ENCODE results near the gene TECTB.

TECTB gene

DNA sequence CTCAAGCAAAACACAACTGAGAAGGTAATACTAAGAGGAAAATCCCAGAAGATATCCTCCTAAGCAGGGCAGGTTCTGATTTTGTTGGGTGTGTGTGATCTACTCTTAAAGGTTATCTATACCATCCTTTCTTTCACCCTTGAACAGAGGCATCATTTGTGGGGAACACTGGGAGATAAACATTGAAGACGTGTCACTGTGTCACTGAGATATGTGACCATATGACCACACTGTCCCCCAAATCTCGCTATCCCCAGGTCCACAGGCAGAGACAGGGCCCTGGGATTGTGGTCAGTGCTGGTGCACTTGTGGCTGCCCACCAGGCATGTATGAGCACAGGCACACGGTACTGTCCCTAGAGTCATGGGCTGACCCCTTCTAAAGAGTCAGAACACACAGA, 30.0 kb downstream of the TECTB start:
- DNase-seq, result no peak

DNA sequence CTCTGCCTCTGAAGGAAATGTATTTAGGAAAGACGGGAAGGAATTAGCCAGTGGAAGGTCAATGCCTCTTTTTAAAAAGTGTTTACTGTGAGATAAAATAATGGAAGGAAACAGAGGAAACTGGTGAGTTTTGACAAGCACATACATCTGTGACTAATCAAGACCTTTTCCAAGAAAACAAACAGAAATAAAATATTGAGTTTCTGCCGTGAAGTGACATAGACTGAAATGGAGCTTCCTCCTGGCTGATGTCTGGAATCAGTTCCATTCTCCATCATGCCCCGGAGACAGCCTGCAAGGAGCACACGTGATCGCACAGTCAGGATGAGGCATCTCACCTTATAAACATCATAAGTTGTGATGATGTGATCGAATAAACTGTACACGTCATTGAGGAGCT, 30.7 kb downstream of the TECTB start:
- DNase-seq, result no peak

DNA sequence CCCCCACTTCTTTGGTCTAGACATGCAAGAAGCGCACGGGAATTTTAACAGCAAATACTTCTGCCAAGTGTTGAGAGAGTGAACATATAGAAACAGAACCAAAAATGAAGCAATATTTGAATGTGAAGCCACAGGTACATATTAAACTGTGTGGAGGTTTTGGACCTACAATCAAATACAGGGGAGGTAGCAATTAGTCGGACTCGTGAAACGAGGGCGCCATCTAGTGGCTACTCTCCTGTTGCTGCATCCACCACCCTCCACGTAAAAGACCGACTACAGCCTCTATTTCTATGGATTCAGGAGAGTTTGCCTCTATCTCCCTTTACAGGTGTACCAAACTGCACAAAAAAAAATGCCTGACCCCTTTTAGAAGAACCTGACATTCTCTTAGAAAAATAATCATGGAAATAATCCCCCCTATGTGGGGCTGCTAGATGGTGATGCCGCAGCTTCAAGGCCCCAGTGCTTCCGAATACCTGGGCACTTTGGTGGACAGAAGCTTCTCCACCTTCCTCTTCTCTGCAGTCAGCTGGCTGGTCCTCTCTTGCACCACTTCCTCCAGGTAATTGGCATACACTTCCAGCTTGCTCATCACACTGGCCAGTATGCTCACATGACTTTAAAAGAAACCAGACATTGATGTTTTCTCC, 31.7 kb downstream of the TECTB start:
- no peak for DNase-seq

- DNase-seq, result no peak
Observed at GRCh38 chr10:112327678-112328077, 44.5 kb downstream of the TECTB start.

DNA sequence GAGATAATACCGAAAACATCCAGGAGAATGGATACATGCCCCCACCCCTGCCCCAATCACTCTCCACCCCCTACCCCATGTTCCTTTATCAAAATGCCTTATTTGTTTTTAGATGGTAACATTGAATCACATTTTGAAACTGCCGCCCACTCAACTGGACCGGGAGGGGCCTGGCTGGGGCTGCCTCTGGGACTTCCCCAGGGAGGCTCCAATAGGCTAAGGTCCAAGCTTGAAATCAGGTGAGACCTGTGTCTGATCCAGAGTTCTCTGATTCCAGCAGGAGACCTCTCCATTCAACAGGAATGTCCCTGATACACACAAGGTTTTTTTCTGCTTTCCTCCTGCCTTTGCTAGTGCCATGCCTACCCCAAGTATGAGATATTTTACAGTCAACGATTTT, 47.0 kb downstream of the TECTB start:
- no peak for DNase-seq

DNA sequence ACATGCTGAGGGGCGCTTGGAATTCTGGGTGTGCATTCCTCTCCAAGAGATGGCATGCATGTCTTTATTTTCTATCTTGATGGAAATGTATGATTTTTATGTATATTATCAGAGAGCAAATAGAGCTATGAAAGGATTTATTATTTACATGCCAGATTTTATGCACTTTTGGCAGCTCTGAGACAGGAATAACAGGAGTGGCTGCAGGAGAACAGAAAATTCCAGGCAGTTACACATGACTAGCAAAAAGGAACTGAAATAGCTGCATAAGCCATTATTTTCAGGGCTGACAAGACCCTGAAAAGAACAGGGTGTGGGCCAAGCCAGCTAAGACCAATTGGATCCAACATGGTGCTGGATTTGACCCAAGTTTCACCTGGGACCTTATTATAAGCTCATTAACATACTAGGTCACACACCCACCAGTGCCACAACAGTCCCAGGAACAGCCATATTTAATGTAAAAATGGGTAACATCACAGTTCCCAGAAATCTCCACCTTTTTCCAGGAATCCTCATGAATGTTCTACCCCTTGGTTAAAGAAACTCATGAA, 47.5 kb downstream of the TECTB start:
- DNase-seq, result no peak

- DNase-seq, result no peak
Observed at GRCh38 chr10:112332022-112332421, 48.8 kb downstream of the TECTB start.

DNA sequence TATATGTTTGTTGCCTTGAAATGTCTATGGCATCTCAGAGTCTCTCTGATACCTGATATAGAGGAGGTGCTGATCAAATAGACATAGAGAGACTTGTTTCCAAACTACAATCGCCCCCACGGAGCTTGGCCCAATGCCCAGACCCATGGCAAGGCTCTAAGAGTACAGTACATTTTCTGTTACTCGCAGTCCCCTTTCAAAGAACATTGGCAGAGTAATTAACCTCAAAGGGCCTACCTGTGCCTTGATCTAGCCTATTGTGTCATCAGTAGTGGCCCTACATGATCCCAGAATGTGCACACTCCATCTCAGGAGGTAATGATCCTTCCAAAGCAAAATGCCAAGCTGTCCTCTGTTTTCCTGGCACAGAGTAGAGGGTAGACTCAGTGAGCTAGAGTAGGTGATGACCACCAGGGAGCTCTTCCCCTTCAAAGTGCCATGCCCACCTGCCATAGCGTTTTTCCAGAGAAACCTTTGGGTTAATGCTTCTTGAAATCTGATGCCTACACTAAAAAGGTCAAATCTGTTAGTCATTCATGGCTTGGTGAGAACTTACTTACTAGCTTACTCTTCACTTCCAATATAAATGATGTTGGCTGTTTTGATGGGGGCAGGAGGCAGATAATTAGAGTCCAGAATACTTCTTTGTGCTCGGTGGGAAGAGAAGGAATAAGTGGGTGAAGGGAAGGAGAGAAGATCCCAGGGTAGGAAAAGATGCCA, 49.5 kb downstream of the TECTB start:
- no peak for DNase-seq

GRCh38 chr10:112333452-112333851, 50.3 kb downstream of the TECTB start:
- DNase-seq, result no peak

- DNase-seq, result no peak
Observed at GRCh38 chr10:112335111-112335867, 52.1 kb downstream of the TECTB start.

DNA sequence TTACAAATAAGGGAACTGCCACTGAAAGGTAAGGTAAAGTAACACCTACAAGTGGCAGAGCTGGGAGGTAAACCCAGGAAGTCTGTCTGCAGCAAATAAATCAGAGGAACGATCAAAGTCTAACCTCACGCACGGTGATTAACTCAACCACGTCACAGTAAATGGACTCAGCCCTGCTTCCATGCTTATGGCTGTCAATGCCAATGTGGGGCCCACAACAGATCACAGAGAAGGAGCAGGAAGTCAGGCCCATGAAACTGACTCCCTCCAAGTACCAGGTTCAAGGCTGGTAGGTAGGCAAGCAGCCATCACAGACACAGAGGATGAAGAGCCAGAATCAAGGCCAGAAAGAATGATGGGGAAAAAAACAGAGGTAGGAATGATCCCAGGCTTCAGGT, 52.7 kb downstream of the TECTB start:
- no peak for DNase-seq

DNA sequence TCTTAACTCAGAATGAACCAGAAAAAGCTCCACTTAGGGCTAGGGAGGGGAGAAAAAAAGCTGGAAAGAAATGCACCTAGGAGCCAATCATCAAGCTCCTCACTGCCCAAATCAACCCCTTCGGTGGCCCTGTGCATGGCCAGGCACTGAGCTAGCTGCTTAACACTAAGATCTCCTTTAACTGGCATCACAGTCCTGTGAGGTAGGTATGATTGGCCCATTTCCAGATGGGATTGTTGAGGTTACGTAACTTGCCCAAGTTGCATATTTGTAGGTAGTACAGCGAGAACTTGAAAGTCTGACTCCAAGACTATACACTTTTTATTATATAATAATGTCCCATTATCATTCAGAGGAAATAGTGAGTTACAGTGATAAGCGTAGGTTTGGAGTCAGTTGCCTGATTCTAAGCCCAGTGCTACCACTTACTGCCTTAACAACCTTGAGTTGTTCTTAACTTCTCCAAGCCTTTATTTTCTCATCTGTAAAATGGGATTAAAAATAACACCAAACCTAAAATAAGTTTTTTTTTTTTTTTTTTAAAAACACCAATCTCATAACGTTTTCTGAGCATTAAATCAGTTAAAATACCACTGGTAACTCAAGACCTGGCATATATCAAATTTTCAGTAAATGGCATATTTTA, 53.5 kb downstream of the TECTB start:
- DNase-seq, result no peak

- DNase-seq, result no peak
Observed at GRCh38 chr10:112338957-112339356, 55.8 kb downstream of the TECTB start.

DNA sequence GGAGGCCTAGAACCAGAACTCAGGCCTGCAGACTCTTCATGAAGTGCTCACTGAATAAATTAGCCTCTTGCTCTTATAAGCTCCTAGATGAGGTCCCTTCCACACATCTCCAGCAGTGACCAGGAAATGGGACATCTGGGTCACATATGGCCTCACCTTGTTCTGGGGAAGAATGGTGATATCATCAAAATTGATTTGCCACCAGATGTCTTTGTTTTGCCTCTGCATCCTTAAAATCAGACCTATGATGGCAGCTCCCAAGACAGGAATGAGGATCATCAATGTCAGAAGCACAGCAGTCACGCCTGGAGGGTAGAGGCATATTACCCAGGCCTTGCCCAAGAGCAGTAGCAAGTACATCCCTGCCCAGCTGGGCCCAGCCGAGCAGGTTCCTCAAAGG, 57.4 kb downstream of the TECTB start:
- no peak for DNase-seq

GRCh38 chr10:112343056-112343806, 60.0 kb downstream of the TECTB start:
- no peak for DNase-seq

GRCh38 chr10:112344261-112344660, 61.1 kb downstream of the TECTB start:
- no peak for DNase-seq

DNA sequence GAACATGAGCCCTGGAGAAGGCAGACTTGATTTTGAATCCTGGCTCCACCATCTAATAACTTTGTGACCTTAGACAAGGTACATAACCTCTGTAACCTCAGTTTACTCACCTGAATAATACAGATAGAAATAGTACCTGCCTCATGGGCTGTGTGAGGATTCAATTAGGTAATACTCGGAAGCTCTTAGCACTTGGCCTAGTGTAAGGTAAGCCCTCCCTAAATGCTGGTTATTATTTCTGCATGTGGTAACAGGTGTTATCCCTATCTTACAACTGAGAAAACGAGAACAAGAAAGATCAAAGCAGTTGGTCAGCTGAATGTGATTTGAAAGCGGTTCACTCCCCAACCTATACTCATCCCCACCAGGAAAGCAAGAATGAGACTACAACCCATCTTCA, 62.0 kb downstream of the TECTB start:
- DNase-seq, result no peak

DNA sequence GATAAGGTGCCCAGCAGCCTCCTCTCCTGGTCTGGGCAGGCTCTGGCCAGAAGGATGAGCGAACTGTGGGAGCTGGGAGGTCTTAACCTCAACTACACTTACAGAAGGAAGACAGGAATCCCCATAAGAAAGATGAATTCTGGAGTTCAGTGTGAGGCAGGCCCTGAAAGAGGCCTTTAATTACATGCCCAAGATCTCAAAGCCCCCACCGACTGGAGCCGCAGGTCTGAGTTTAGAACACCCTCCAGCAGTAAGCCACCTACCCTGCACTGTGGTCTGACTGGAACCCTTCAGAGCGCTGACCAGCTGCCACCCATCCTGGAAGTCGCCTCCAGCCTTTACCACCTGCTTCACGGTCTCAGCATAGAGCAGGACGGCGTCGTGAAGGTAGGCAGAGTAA, 62.5 kb downstream of the TECTB start:
- DNase-seq, result no peak

- DNase-seq, result no peak
Observed at GRCh38 chr10:112346774-112347173, 63.6 kb downstream of the TECTB start.

DNA sequence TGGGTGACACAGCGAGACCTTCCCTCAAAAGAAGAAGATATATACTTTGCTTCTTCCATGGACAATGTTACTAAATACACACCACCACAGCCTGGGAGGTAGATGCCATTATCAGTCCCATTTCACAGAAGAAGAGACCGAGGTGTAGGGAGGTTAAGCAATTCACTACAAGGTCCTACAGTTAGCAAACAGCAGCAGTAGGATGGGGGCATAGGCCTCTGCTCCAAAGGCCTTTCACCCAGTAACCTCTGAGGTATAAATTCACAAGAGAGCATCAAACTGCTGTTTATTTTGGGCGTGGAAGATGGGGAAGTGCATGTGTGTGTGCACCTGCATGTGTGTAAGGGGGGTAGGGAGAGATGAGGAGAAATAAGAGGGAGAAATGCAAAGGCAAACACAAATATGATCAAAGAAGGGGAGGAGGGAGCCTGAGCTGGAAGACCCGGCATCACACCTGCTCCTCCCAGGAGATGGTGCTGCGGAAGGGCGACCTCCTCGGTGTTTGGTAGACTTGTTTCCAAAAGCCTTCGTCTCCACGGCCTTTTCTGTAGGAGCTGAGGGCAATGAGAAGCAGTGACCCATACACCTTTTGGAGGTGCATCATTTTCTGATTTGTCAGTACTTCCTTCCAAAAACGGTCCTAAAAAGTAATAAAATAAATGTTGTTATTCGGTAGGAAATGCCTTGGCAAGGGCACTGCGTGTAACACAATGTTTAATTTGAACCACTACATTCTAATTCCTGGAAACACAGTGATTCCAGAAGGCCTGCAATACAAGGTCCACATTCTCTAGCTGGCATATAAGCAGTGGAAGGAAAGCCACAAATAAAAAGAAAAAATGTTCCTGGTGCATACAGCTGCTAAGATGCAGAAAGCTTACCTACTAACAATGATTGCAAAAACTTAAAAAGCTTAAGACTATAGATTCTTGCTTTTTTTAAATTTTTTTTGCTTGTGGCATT, 64.8 kb downstream of the TECTB start:
- no peak for DNase-seq

DNA sequence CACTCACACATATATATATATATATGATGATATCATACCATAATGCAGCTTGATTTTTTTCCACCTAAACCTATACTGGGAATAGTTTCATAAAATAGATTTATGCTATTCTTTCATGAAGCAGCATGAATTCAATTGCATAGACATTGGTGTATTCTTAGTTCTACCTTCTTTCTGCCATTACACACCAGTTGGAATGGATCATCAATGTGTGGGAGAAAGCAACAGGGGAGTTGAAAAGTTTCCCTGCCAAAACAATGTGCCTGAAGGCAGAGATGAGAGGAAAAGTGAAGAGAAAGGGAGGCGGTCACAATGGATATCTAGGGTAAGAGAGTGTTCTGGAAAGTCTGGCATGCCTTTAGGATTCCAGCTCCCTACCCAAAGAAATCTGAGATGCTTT, 65.6 kb downstream of the TECTB start:
- DNase-seq, result no peak
